Breast epithelium (tissue), 4 donors: ENCODE results near the gene DCAF10. TPM values are rescaled to one million over a fixed set of nuclear protein-coding genes. Genes with fewer than 3 reads are reported as not detected.

ENCODE experiments used
- DNase-seq, 2 donors: peaks; one replicate each; pipeline ENCODE4 v3.0.0-alpha.2; 2019; ENCODE audit warnings: low spot score in 2 of 2
- H3K27ac ChIP-seq, 2 donors: fragments of 200-600 bp; sonication (generic) in 1 of 2; one replicate each; pipeline ENCODE4 v1.5.1; 2016 to 2019; ENCODE audit warnings: mild to moderate bottlenecking in 1 of 2
- H3K27me3 ChIP-seq, 2 donors: fragments of 200-600 bp; sonication (generic) in 1 of 2; one replicate each; pipeline versions ENCODE4 v1.5.1 to v1.6.0; 2017 to 2019; ENCODE audit warnings: control low read depth in 1 of 2, mild to moderate bottlenecking in 1 of 2
- H3K36me3 ChIP-seq: fragments of 200-600 bp; one replicate; pipeline ENCODE4 v1.5.1; 2019
- H3K4me1 ChIP-seq, 2 donors: fragments of 200-600 bp; sonication (generic); one replicate each; pipeline ENCODE4 v1.5.1; 2016 to 2019; ENCODE audit warnings: control low read depth in 1 of 2
- H3K4me3 ChIP-seq, 3 donors: fragments of 200-600 bp; sonication (generic); 1 replicate in 2 of 3; 2 replicates in 1 of 3; pipeline ENCODE4 v1.5.1; 2016 to 2019; ENCODE audit warnings: mild to moderate bottlenecking in 3 of 3, moderate library complexity in 2 of 3
- H3K9me3 ChIP-seq, 2 donors: fragments of 200-600 bp; sonication (generic) in 1 of 2; one replicate each; pipeline ENCODE4 v1.5.1; 2016 to 2019; ENCODE audit warnings: control low read depth in 1 of 2
- CTCF ChIP-seq, 3 donors: fragments of 450-650 bp; IDR thresholded peaks; one replicate each; pipeline ENCODE4 v1.5.1; 2016 to 2017; ENCODE audit warnings: antibody characterized with exemption in 3 of 3, mild to moderate bottlenecking in 3 of 3, moderate library complexity in 3 of 3
- POLR2A ChIP-seq: fragments of 450-650 bp; IDR thresholded peaks from one replicate; pipeline ENCODE4 v1.6.1; 2016; ENCODE audit warnings: antibody characterized with exemption, mild to moderate bottlenecking, moderate library complexity
- POLR2AphosphoS5 ChIP-seq, 3 donors: sonication (generic); formaldehyde crosslinking; IDR thresholded peaks; one replicate each; pipeline ENCODE4 v1.6.1; 2017; ENCODE audit warnings: antibody characterized with exemption in 3 of 3
- intact Hi-C: fragments of 100-400 bp; cut with DNase I; formaldehyde crosslinking; loops from one replicate; pipeline ENCODE4 v1.15.1; 2023; ENCODE audit warnings: low total_unique reads
- total RNA-seq, 3 donors: library from RNA; depleted of rRNA; stranded (reverse); fragments of >200 nt; gene quantifications; one replicate each; pipeline ENCODE4 v1.1.0, GENCODE V29; 2016

The DCAF10 gene
- total RNA-seq, 3 donors from 2014 or later, result 29.8 to 44.8 (median 38.7) TPM

GRCh38 chr9:37784291-37784615 is 16.3 kb upstream of the DCAF10 start:
- Histone ChIP-seq H3K4me3 (peak overlapping the region; percentile 78 to 99 (median 98)), H3K27ac (peak overlapping the region; percentile 78 to 90), H3K4me1 (peaks cover 0 to 13% of the 10 kb centered on the region in 2 donors), H3K36me3 (no peaks in the 10 kb centered on the region), H3K9me3 (no peaks in the 10 kb centered on the region), H3K27me3 (peaks cover 0 to 3% of the 10 kb centered on the region in 2 donors)
- TF ChIP-seq POLR2A (no peak), POLR2AphosphoS5 (IDR thresholded peaks at IDR 0.05) (no peak), CTCF (IDR thresholded peaks at IDR 0.05) (no peak)
- DNase-seq, result no peak
- intact Hi-C loops, result loop anchor here (5.0 kb wide), 1 partner anchor 502 kb away; no protein-coding TSS in a partner anchor

- peak; percentile 71 to 84 for DNase-seq
- H3K27ac ChIP-seq, result peak within 1 kb of the TSS; percentile 78 to 90
- H3K9me3 ChIP-seq, result no peaks in the 10 kb centered on the region
- TF ChIP-seq POLR2A (peak; percentile 55), CTCF (IDR thresholded peaks at IDR 0.05) (no peak), POLR2AphosphoS5 (IDR thresholded peaks at IDR 0.05) (peak; percentile 73 to 85 (median 75))
- peak within 1 kb of the TSS; percentile 78 to 99 (median 98) for H3K4me3 ChIP-seq
- intact Hi-C loops, result loop anchor here (5.0 kb wide), 1 partner anchor 503 kb away; no protein-coding TSS in a partner anchor
- peaks cover 0 to 13% of the 10 kb centered on the region in 2 donors for H3K4me1 ChIP-seq
- H3K27me3 ChIP-seq, result peaks cover 0 to 3% of the 10 kb centered on the region in 2 donors
- no peaks in the 10 kb centered on the region for H3K36me3 ChIP-seq
Measured at GRCh38 chr9:37784616-37785483, 15.7 kb upstream of the DCAF10 start, which contains the start of gene EXOSC3. Gene EXOSC3 (minus strand): TSS chr9:37785064. CDS start chr9:37785044, 20 bp downstream.

- DNase-seq, result no peak
- Histone ChIP-seq H3K4me1 (peaks cover 0 to 13% of the 10 kb centered on the region in 2 donors), H3K36me3 (no peaks in the 10 kb centered on the region), H3K27ac (no peak overlapping the region), H3K4me3 (no peak overlapping the region), H3K9me3 (no peaks in the 10 kb centered on the region), H3K27me3 (peaks cover 0 to 3% of the 10 kb centered on the region in 2 donors)
- TF ChIP-seq POLR2A (no peak), POLR2AphosphoS5 (IDR thresholded peaks at IDR 0.05) (no peak), CTCF (IDR thresholded peaks at IDR 0.05) (no peak)
- intact Hi-C loops, result no loop called here
Measured at GRCh38 chr9:37787059-37787458, 13.5 kb upstream of the DCAF10 start.

- TF ChIP-seq CTCF (IDR thresholded peaks at IDR 0.05) (no peak), POLR2A (no peak), POLR2AphosphoS5 (IDR thresholded peaks at IDR 0.05) (no peak)
- no peak for DNase-seq
- Histone ChIP-seq H3K4me3 (no peak overlapping the region), H3K36me3 (no peaks in the 10 kb centered on the region), H3K9me3 (no peaks in the 10 kb centered on the region), H3K27me3 (peaks cover 0 to 3% of the 10 kb centered on the region in 2 donors), H3K4me1 (peaks cover 0 to 12% of the 10 kb centered on the region in 2 donors), H3K27ac (no peak overlapping the region)
- intact Hi-C loops, result no loop called here
Measured at GRCh38 chr9:37788332-37788731, 12.3 kb upstream of the DCAF10 start.

GRCh38 chr9:37790096-37790495 is 10.5 kb upstream of the DCAF10 start:
- no peaks in the 10 kb centered on the region for H3K9me3 ChIP-seq
- no peak overlapping the region for H3K27ac ChIP-seq
- no peak for TF ChIP-seq POLR2AphosphoS5 (IDR thresholded peaks at IDR 0.05)
- no peak for TF ChIP-seq CTCF (IDR thresholded peaks at IDR 0.05)
- no peak for TF ChIP-seq POLR2A
- intact Hi-C loops, result no loop called here
- DNase-seq, result no peak
- H3K4me3 ChIP-seq, result no peak overlapping the region
- H3K36me3 ChIP-seq, result no peaks in the 10 kb centered on the region
- H3K27me3 ChIP-seq, result peaks cover 0 to 3% of the 10 kb centered on the region in 2 donors
- peaks cover 0 to 3% of the 10 kb centered on the region in 2 donors for H3K4me1 ChIP-seq
